DOHH2 (cell line): ENCODE results near the gene RAE1.

Experiments used
- H3F3A ChIP-seq: fragments of 200-600 bp; sonication (generic), shearing (Covaris generic); 2 replicates; pipeline ENCODE4 v1.6.0; 2016; ENCODE audit warnings: antibody characterized with exemption, mild to moderate bottlenecking; ENCODE audit not compliant: control insufficient read depth, insufficient read depth
- H3K27ac ChIP-seq: fragments of 200-600 bp; sonication (generic); 2 replicates; pipeline ENCODE4 v1.5.1; 2014; ENCODE audit warnings: low read depth, mild to moderate bottlenecking, low read length, moderate library complexity
- H3K27me3 ChIP-seq: fragments of 200-600 bp; sonication (generic); 2 replicates; pipeline ENCODE4 v1.6.1; 2014; ENCODE audit warnings: mild to moderate bottlenecking, low read length, mixed read lengths; ENCODE audit not compliant: control insufficient read depth
- H3K36me3 ChIP-seq: fragments of 200-600 bp; sonication (generic); 2 replicates; pipeline ENCODE4 v1.6.1; 2014; ENCODE audit warnings: mild to moderate bottlenecking, low read length, moderate library complexity, mixed read lengths; ENCODE audit not compliant: control insufficient read depth
- H3K4me1 ChIP-seq: fragments of 200-600 bp; sonication (generic); 2 replicates; pipeline ENCODE4 v1.6.1; 2014; ENCODE audit warnings: mild to moderate bottlenecking, low read length, mixed read lengths; ENCODE audit not compliant: control insufficient read depth
- H3K4me2 ChIP-seq: fragments of 200-600 bp; sonication (generic); 2 replicates; pipeline ENCODE4 v1.6.0; 2014; ENCODE audit warnings: mild to moderate bottlenecking, low read length, moderate library complexity
- H3K4me3 ChIP-seq: fragments of 200-600 bp; sonication (generic); 2 replicates; pipeline ENCODE4 v1.5.1; 2014; ENCODE audit warnings: mild to moderate bottlenecking, low read length, mixed read lengths
- H3K79me2 ChIP-seq: fragments of 200-600 bp; sonication (generic); 2 replicates; pipeline ENCODE4 v1.6.1; 2014; ENCODE audit warnings: mild to moderate bottlenecking, low read length, mixed read lengths; ENCODE audit not compliant: control insufficient read depth
- H3K9me2 ChIP-seq: fragments of 200-600 bp; sonication (generic); replicated peaks from 2 replicates; pipeline ENCODE4 v1.6.1; 2014; ENCODE audit warnings: mild to moderate bottlenecking, low read length, mixed read lengths; ENCODE audit not compliant: control insufficient read depth
- H3K9me3 ChIP-seq: fragments of 200-600 bp; sonication (generic); 2 replicates; pipeline ENCODE4 v1.6.1; 2014; ENCODE audit warnings: antibody characterized with exemption, low read length, mixed read lengths; ENCODE audit not compliant: control insufficient read depth, insufficient read depth
- H4K20me1 ChIP-seq: fragments of 200-600 bp; sonication (generic); 2 replicates; pipeline ENCODE4 v1.6.0; 2014; ENCODE audit warnings: low read depth, mild to moderate bottlenecking, antibody characterized with exemption, low read length, moderate library complexity; ENCODE audit not compliant: control insufficient read depth, insufficient read depth
- EZH2phosphoT487 ChIP-seq: fragments of 200-600 bp; sonication (generic); IDR thresholded peaks from 2 replicates; pipeline ENCODE4 v1.6.1; 2017; ENCODE audit warnings: borderline replicate concordance, mild to moderate bottlenecking, antibody characterized with exemption, low read length, moderate library complexity, mixed read lengths
- TF ChIP-seq, protein P1 (sequence below): fragments of 200-600 bp; sonication (generic); IDR thresholded peaks from one replicate; pipeline ENCODE4 v1.5.1; 2014; ENCODE audit warnings: antibody characterized with exemption, mild to moderate bottlenecking, low read depth, low read length; ENCODE audit not compliant: poor library complexity, severe bottlenecking

RAE1 gene

DNA sequence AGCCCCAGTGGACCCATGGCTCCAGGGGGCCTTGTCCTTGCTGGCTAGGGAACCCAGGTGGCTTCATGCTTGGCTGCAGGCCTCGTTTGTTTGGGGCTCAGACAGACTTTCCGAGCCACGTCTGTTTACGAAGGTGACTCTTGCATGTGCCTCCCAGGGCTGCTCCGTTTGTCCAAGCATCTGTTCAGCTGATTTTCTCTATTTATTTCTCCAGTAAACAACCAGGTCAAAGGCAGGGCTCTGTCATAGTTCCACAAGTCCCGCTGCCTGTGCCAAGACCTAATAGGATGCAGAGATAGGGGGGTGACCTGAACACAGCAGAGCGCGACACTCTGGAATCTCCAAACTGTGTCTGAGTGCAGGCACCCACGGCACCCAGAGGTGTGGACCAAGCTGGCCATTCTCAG, 34.3 kb upstream of the RAE1 start:
- H3K27me3 ChIP-seq = no peaks in the 10 kb centered on the region
- peaks cover 18% of the 10 kb centered on the region for H3K79me2 ChIP-seq
- no peaks in the 10 kb centered on the region for H3K9me2 ChIP-seq
- peaks cover 97% of the 10 kb centered on the region for H3K4me1 ChIP-seq
- peaks cover 5% of the 10 kb centered on the region for H3K36me3 ChIP-seq
- H3F3A ChIP-seq = peaks cover 41% of the 10 kb centered on the region
- H3K4me3 ChIP-seq = peak overlapping the region; percentile 72
- TF ChIP-seq, protein P1, sequence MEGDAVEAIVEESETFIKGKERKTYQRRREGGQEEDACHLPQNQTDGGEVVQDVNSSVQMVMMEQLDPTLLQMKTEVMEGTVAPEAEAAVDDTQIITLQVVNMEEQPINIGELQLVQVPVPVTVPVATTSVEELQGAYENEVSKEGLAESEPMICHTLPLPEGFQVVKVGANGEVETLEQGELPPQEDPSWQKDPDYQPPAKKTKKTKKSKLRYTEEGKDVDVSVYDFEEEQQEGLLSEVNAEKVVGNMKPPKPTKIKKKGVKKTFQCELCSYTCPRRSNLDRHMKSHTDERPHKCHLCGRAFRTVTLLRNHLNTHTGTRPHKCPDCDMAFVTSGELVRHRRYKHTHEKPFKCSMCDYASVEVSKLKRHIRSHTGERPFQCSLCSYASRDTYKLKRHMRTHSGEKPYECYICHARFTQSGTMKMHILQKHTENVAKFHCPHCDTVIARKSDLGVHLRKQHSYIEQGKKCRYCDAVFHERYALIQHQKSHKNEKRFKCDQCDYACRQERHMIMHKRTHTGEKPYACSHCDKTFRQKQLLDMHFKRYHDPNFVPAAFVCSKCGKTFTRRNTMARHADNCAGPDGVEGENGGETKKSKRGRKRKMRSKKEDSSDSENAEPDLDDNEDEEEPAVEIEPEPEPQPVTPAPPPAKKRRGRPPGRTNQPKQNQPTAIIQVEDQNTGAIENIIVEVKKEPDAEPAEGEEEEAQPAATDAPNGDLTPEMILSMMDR = no peak
- no peak for TF ChIP-seq EZH2phosphoT487
- peak overlapping the region; percentile 90 for H3K4me2 ChIP-seq
- no peaks in the 10 kb centered on the region for H3K9me3 ChIP-seq
- no peaks in the 10 kb centered on the region for H4K20me1 ChIP-seq
- H3K27ac ChIP-seq = peak overlapping the region; percentile 99

DNA sequence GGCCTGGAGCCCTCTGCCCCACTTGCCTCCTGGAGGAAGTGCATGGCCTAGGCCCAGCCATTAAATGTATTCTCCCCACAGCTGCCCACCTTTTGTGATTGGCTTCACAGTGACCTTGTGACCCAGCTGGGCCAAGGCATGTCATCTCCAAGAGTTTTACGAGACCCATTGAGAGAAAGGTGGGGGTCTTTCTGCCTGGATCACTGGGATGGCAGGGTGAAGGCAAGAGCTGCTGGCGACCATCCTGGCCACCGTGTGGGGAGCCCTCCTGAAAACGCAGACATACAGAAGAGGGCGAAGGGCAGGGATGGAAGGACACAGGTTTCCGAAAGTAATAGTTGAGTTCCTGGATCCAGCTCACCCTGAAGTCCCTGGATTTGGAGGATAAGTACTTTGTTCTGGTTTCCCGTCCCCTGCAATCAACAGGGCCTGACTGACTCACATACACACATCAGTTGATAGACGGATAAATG, 33.7 kb upstream of the RAE1 start:
- Histone ChIP-seq H3K9me3 (no peaks in the 10 kb centered on the region), H3K79me2 (peaks cover 24% of the 10 kb centered on the region), H3K9me2 (no peaks in the 10 kb centered on the region), H3K4me2 (peak overlapping the region; percentile 90), H3K27me3 (no peaks in the 10 kb centered on the region), H3K36me3 (peaks cover 5% of the 10 kb centered on the region), H3K27ac (peak overlapping the region; percentile 99), H4K20me1 (no peaks in the 10 kb centered on the region), H3K4me3 (peak overlapping the region; percentile 72), H3F3A (peaks cover 46% of the 10 kb centered on the region), H3K4me1 (peaks cover 97% of the 10 kb centered on the region)
- no peak for TF ChIP-seq EZH2phosphoT487
- TF ChIP-seq, protein P1 = no peak

DNA sequence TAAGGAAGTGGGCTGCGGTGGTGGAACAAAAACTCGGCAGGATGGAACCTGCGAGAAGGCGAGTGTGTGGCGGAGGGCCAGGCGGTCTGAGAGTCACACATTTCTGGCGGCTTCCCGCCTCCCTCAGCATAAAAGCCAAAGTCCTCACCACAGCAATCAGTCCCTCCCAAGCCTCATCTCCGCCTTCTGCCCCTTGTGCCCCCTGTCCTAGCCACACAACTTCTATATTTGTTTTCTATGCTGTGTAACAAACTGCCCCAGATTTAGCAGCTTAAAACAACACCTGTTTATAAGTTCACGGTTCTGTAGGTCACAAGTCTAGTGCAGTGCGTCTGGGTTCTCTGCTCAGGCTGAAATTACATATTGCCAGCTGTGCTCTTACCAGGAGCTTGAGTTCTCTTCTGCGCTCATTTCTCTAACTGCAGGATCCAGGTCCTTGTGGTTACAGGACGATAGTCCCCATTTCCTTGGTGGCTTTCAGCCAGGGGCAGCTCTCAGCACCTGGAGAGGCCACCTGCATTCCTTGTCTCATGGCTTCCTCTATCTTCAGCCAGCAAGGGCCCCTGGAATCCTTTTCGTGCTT, 33.2 kb upstream of the RAE1 start:
- H3K27me3 ChIP-seq = no peaks in the 10 kb centered on the region
- no peaks in the 10 kb centered on the region for H4K20me1 ChIP-seq
- H3K4me3 ChIP-seq = peak overlapping the region; percentile 72
- H3K4me1 ChIP-seq = peaks cover 97% of the 10 kb centered on the region
- H3K9me2 ChIP-seq = no peaks in the 10 kb centered on the region
- H3F3A ChIP-seq = peaks cover 51% of the 10 kb centered on the region
- peak overlapping the region; percentile 99 for H3K27ac ChIP-seq
- no peaks in the 10 kb centered on the region for H3K9me3 ChIP-seq
- peaks cover 5% of the 10 kb centered on the region for H3K36me3 ChIP-seq
- peaks cover 25% of the 10 kb centered on the region for H3K79me2 ChIP-seq
- TF ChIP-seq EZH2phosphoT487 = no peak
- TF ChIP-seq, protein P1 = no peak
- H3K4me2 ChIP-seq = peak overlapping the region; percentile 90
